GM19193 (cell line): ENCODE measurements around the gene PLXND1.

Experiments used
- POLR2A ChIP-seq: IDR thresholded peaks from 4 replicates; pipeline ENCODE4 v1.6.1; 2011; ENCODE audit not compliant: insufficient read depth, insufficient read length; ENCODE audit errors: extremely low read depth

Gene PLXND1

GRCh38 chr3:129529436-129530210 is 76.9 kb downstream of the PLXND1 start:
- no peak for TF ChIP-seq POLR2A

- TF ChIP-seq POLR2A = no peak
Measured at GRCh38 chr3:129528589-129529100, 77.8 kb downstream of the PLXND1 start, which contains the start of gene RHO. TSS of gene RHO (plus strand) at chr3:129528639. CDS start at chr3:129528734, 95 bp downstream.

DNA sequence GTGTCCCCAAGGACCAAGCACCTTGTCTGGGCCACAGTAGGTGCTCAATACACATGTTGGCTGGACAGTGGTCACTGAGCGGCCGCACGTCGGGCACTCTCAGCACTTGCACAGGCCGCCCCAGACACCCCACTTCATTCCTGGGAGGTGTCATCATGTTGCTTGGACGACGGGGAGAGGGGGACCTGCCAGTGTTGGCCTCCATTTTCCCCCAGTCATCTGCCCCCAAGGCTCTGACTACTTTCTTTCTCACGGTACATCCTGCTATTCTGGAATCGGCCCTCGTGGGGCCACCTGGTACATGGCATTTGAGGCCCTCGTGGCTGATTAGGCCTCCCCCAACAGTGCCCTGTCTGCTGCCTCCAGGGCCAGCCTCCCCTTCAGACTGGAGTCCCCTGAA is 79.2 kb downstream of the PLXND1 start:
- TF ChIP-seq POLR2A = no peak

GRCh38 chr3:129526121-129526900 is 80.2 kb downstream of the PLXND1 start:
- TF ChIP-seq POLR2A = no peak

GRCh38 chr3:129525341-129525968 is 81.0 kb downstream of the PLXND1 start:
- TF ChIP-seq POLR2A = no peak

DNA sequence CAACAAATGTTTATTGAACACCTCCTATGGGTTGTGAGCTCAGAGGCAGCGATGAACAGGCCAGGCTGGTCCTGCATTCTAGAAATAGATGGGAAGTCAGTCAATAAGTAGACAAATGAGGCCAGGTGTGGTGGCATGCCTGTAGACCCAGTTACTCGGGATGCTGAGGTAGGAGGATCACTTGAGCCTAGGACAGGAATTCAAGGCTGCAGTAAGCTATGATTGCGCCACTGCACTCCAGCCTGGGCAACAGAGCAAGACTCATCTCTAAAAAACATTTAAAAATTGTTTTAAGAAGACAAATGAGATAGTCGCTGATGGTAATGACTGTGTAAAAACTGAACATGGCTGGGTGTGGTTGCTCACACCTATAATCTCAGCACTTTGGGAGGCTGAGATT is 82.4 kb downstream of the PLXND1 start:
- TF ChIP-seq POLR2A = no peak

- no peak for TF ChIP-seq POLR2A
Measured at GRCh38 chr3:129522953-129523352, 83.5 kb downstream of the PLXND1 start.

DNA sequence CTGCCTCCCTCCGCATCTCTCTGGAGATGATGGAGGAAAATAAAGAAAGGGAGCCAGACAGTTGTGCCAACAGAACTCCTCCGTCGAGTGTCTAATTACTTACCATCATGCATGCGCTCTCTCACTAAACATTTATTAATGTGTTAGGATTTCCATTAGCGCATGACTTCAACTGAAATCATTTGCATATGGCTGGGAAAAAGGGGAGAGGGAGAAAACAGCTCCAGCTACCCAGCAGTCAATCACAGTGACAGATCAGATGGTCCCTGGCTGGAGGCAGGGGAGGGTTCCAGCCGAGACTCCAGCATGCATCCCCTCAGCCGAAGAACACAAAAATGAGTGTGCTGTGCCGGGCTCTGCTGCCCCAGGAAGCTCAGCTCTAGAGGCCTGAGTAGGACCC is 84.9 kb downstream of the PLXND1 start:
- no peak for TF ChIP-seq POLR2A

- TF ChIP-seq POLR2A = no peak
Measured at GRCh38 chr3:129520960-129521359, 85.5 kb downstream of the PLXND1 start.

DNA sequence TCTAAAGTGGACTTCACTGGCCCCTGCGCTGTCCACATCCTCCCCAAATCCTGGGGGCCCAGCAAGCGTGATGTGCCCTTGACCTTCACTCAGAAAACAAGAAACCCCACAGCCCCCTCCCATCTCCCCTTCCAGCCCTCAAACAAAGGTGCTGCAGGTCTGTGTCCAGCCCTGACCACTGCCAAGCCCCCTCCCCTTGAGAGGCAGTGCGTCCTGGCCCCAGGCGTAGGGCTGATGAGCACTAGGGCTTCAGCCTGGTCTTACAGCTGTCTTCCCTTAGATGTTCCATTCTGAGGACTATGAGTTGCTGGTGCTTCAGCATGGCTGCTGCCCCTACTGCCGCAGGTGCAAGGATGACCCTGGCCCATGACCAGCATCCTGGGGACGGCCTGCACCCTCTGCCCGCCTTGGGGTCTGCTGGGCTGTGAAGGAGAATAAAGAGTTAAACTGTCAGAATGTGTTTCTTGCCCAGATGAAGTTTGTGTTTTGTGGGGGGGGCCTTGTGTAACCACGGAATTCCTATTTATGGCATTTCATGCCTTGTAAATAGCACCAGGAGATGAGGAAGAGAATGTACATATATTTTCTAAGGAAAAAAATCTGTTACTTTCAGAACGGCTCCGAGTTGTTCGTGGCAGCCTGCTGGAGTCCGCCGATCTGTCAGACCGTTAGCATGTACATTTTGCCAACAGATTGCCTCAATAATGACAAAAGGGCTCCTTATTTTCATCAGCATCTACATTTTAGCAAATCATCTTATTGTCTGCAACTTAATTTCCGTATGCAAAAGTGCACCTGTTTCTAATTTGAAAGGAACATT is 86.4 kb downstream of the PLXND1 start:
- TF ChIP-seq POLR2A = no peak

GRCh38 chr3:129519449-129519848 is 87.0 kb downstream of the PLXND1 start:
- no peak for TF ChIP-seq POLR2A

DNA sequence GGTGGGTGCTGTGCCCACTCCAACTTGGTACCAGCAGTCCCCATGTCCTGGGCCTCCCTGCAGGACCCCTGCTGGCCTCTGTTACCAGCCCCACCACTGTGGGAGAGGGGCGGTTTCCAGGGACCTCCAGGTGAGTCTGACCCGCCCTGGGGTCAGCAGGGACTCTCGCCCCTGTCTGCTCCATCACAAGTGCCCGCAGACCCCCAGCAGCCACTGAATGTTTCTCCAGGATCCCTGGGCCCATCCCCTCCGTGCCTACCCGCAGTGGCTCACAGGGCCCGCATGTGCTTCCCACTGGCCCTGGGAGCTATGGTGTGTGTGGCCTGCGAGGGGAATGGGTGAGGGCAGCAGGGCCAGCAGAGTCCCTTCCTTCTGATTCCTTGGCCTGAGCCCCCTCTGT is 87.9 kb downstream of the PLXND1 start:
- TF ChIP-seq POLR2A = no peak

- TF ChIP-seq POLR2A = no peak
Measured at GRCh38 chr3:129518038-129518561, 88.4 kb downstream of the PLXND1 start.

GRCh38 chr3:129517516-129517915 is 89.0 kb downstream of the PLXND1 start:
- TF ChIP-seq POLR2A = no peak
